Left cardiac atrium (tissue), 4 donors: ENCODE results near the gene MT1X. TPM values are rescaled to one million over a fixed set of nuclear protein-coding genes. Genes with fewer than 3 reads are reported as not detected.

Source experiments
- ATAC-seq, 2 donors: fragments of 200-7000 bp; cut with Tn5 transposase; one replicate each; pipeline ENCODE4 v1.9.1; 2020; ENCODE audit warnings: mild to moderate bottlenecking in 2 of 2, moderate library complexity in 2 of 2
- DNase-seq: peaks from one replicate; pipeline ENCODE4 v3.0.0-alpha.2; 2020
- intact Hi-C, 2 donors: fragments of 100-400 bp; cut with DNase I; formaldehyde crosslinking; loops; one replicate each; pipeline versions ENCODE4 v1.14.1 to v1.15.1; 2022 to 2023
- total RNA-seq, 2 donors: library from RNA; stranded (reverse); fragmentation: NEBNext Ultra II Directional; extraction: Animal tissue kit (Norgen Biotek cat#: 25700); gene quantifications; one replicate each; pipeline ENCODE4 v1.2.1, GENCODE V29; 2021
- donor health status: DM: no; HTN: yes; CAD: no.
- donor health status: DM: no; HTN: yes; CAD: no; lungs with severe emphysema.
- donor health status: DM: yes; HTN: yes; CAD: no.
- donor health status: Dilated cardiomyopathy.

MT1X gene
- total RNA-seq, 2 donors from 2014 or later = 104 to 336 TPM

DNA sequence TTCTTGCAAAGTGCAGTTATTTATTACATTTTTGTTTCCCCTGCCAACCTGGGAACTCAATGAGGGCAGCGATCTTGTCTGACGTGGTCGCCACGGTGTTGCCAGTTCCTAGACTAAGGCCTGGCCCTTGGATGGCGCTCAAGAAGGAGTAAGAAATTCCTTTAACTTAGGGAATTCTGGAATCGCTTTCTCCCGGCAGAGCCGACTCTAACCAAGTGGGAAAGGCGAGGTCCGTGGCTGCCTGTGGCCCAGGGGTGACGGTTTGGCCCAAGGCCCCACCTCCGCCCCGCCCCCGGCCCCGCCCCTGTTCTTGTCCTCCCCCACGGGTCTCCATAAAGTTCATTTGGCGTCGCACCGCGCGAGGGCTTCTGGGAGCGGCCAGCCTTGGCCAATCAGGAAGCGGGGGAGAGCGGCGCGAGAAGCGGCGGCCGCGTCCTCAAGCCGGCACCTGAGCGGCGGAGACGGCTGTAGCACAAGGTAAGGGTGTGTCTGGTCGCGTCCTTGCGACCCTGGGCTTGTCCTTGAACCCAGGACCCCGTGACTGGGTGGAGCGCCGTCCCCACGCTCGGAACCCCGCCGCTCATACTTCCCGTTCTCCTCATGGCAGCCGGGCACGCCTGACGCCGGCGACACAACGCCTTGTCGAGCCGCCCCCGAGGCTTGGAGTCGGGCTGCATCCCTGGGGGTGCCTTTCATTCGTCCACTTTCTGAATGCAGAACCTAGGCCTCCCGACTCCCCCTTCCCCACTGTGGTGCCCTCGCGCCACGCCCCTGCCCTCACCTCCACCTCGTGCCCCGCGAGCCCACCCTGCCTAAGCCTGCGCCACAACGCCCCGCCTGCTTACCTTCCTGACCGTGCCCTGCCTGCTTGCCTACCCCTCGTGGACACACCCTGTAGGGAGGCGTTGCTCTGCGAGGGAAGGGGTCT lies 47.7 kb downstream of the MT1X start, which contains the start of gene NUP93:
Gene NUP93 (plus strand): TSS at position 395 of the 928 bp plus-strand sequence. CDS start 18,119 bp downstream, outside the sequence.
- peak; percentile 98 to 99 for ATAC-seq
- DNase-seq = peak; percentile 94
- intact Hi-C loops = no loop called here

DNA sequence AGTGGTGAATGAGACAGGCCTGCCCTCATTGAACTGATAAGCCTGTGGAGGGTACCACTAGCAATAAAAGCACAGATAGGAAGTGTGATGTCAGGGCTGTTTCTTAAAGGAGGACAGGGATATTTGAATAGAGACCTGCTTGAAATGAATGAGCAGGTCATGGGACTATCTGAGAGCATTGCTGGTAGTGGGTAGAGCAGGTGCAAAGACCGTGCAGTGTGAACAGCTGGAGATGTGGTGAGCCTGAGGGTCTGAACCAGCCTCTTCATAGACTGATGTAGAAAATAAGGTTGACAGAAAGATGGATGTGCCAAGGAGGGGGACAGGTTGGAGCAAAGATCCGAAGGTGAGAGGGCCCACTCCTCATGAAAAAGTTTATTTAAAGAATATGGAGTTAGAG lies 50.1 kb downstream of the MT1X start:
- intact Hi-C loops = no loop called here
- DNase-seq = no peak
- no peak for ATAC-seq

DNA sequence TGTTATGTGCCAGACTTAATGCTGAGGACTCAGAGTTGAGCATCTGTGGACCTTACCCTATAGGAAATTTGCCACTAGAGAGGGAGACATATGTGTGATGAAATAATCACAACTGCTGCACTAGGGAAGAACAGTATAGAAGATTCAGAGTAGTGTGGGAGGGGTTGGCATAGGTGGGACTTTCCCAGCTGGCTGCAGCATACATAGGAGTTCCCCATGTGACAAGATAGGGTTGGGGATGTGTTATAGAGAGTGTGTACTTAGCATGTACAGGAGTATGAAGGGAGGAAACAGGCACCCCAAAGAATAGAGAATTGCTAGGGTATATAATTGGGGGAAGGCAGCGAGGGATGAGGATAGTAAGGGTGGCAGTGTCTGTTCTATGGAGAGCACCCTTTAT lies 50.6 kb downstream of the MT1X start:
- intact Hi-C loops = no loop called here
- ATAC-seq = no peak

More for the DNA sequence above, 50.6 kb downstream of the MT1X start:
- DNase-seq = no peak

Other genes starting within 250 kb of the MT1X start
- 10 to 100 TPM; 66.2 to 77.8 TPM for gene NUDT21, start 231.1 kb upstream of the MT1X start, total RNA-seq
- 10 to 100 TPM; 22.6 to 40.1 TPM for gene OGFOD1, start 230.9 kb upstream of the MT1X start, total RNA-seq
- gene BBS2, start 162.4 kb upstream of the MT1X start, total RNA-seq = 10 to 100 TPM; 39.4 to 55.0 TPM
- gene MT4, start 117.4 kb upstream of the MT1X start, total RNA-seq = not detected
- 10 to 100 TPM in 1 of 2 donors, 1 to 10 TPM in 1; 8.2 to 11.5 TPM for gene MT3, start 92.9 kb upstream of the MT1X start, total RNA-seq
- 100 to 1,000 TPM; 147 to 411 TPM for gene MT2A, start 73.9 kb upstream of the MT1X start, total RNA-seq
- gene MT1E, start 56.7 kb upstream of the MT1X start, total RNA-seq = 100 to 1,000 TPM in 1 of 2 donors, 10 to 100 TPM in 1; 84.7 to 114 TPM
- gene MT1M, start 49.8 kb upstream of the MT1X start, total RNA-seq = 10 to 100 TPM; 15.2 to 50.8 TPM
- gene MT1A, start 43.8 kb upstream of the MT1X start, total RNA-seq = 100 to 1,000 TPM in 1 of 2 donors, 10 to 100 TPM in 1; 19.0 to 104 TPM
- gene MT1B, start 30.6 kb upstream of the MT1X start, total RNA-seq = not detected
- gene MT1F, start 24.5 kb upstream of the MT1X start, total RNA-seq = 1 to 10 TPM; 6.7 to 7.9 TPM
- 1 to 10 TPM; 3.6 to 5.1 TPM for gene MT1G, start 14.4 kb upstream of the MT1X start, total RNA-seq
- not detected for gene MT1H, start 12.7 kb upstream of the MT1X start, total RNA-seq
- gene NUP93, start 47.7 kb downstream of the MT1X start, total RNA-seq = 10 to 100 TPM; 29.9 to 38.6 TPM
- gene SLC12A3, start 182.7 kb downstream of the MT1X start, total RNA-seq = not detected
- gene HERPUD1, start 249.7 kb downstream of the MT1X start, total RNA-seq = 100 to 1,000 TPM; 105 to 113 TPM